K562 (cell line): ENCODE results near the gene CPNE1. TPM values are rescaled to one million over a fixed set of nuclear protein-coding genes. Genes with fewer than 3 reads are reported as not detected.

ENCODE experiments used
- ARID2 ChIP-seq: fragments of 450-650 bp; IDR thresholded peaks from 2 replicates; pipeline ENCODE4 v1.6.1; 2017; ENCODE audit warnings: antibody characterized with exemption, mild to moderate bottlenecking
- ARNT ChIP-seq, 2 experiments: fragments of 450-650 bp; IDR thresholded peaks; 2 replicates each; pipeline ENCODE4 v1.6.1; 2016; ENCODE audit warnings: mild to moderate bottlenecking in 1 of 2
- E2F3 ChIP-seq: fragments of 250-450 bp; sonication (Bioruptor Pico); IDR thresholded peaks from 2 replicates; pipeline ENCODE4 v1.4.0; 2020; ENCODE audit warnings: mild to moderate bottlenecking
- FOXJ3 ChIP-seq: sonication (generic); formaldehyde crosslinking; IDR thresholded peaks from 2 replicates; pipeline ENCODE4 v1.4.0; 2020; ENCODE audit warnings: mild to moderate bottlenecking, missing genetic modification reagents
- GATA2 ChIP-seq: sonication (generic); formaldehyde crosslinking; IDR thresholded peaks from 2 replicates; pipeline ENCODE4 v1.4.0; 2020; ENCODE audit warnings: mild to moderate bottlenecking, missing genetic modification reagents
- HMGN3 ChIP-seq: IDR thresholded peaks from 2 replicates; pipeline ENCODE4 v1.6.1; 2011; ENCODE audit warnings: borderline replicate concordance, low read depth, mild to moderate bottlenecking, mixed read lengths, low read length; ENCODE audit not compliant: insufficient read length; ENCODE audit errors: extremely low read depth
- KAT7 ChIP-seq: sonication (generic); formaldehyde crosslinking; IDR thresholded peaks from 2 replicates; pipeline ENCODE4 v1.8.0; 2022; ENCODE audit warnings: missing genetic modification reagents, mild to moderate bottlenecking, borderline replicate concordance
- MTA3 ChIP-seq: fragments of 450-650 bp; formaldehyde crosslinking; IDR thresholded peaks from 2 replicates; pipeline ENCODE4 v1.6.1; 2017; ENCODE audit warnings: mild to moderate bottlenecking, borderline replicate concordance
- NR3C1 ChIP-seq: sonication (generic); formaldehyde crosslinking; IDR thresholded peaks from 2 replicates; pipeline ENCODE4 v1.8.1; 2022; ENCODE audit warnings: missing genetic modification reagents
- PRDM10 ChIP-seq: fragments of 450-650 bp; IDR thresholded peaks from 2 replicates; pipeline ENCODE4 v1.6.1; 2018; ENCODE audit not compliant: partially characterized antibody
- RFX1 ChIP-seq: fragments of 450-650 bp; IDR thresholded peaks from 2 replicates; pipeline ENCODE4 v1.6.1; 2016; ENCODE audit warnings: mild to moderate bottlenecking, moderate library complexity
- RFX5 ChIP-seq: IDR thresholded peaks from 2 replicates; pipeline ENCODE4 v1.6.1; 2011; ENCODE audit warnings: low read depth, mild to moderate bottlenecking, improper control_type of control experiment, low read length
- SAFB ChIP-seq: fragments of 200-400 bp; formaldehyde crosslinking; IDR thresholded peaks from 2 replicates; pipeline ENCODE4 v1.6.1; 2017; ENCODE audit warnings: low read depth, low read length, borderline replicate concordance
- ZBTB49 ChIP-seq: sonication (generic); formaldehyde crosslinking; IDR thresholded peaks from 2 replicates; pipeline ENCODE4 v1.8.0; 2022; ENCODE audit warnings: missing genetic modification reagents, mild to moderate bottlenecking, borderline replicate concordance
- ZFP91 ChIP-seq: sonication (generic); formaldehyde crosslinking; IDR thresholded peaks from 2 replicates; pipeline ENCODE4 v1.8.0; 2022; ENCODE audit warnings: mild to moderate bottlenecking, missing genetic modification reagents
- ZNF143 ChIP-seq: sonication (generic); formaldehyde crosslinking; IDR thresholded peaks from 2 replicates; pipeline ENCODE4 v1.9.0; 2022; ENCODE audit warnings: mild to moderate bottlenecking, missing genetic modification reagents
- ZNF311 ChIP-seq: fragments of 250-450 bp; sonication (Bioruptor Pico); IDR thresholded peaks from 2 replicates; pipeline ENCODE4 v1.4.0; 2020; ENCODE audit warnings: mild to moderate bottlenecking, moderate library complexity
- ZNF324 ChIP-seq: fragments of 250-450 bp; sonication (Bioruptor Pico); IDR thresholded peaks from 2 replicates; pipeline ENCODE4 v1.4.0; 2020; ENCODE audit warnings: mild to moderate bottlenecking
- polyA plus RNA-seq, 8 experiments: library from polyadenylated mRNA; depleted of rRNA in 4 of 8; stranded (reverse) in 5 of 8; unstranded in 3 of 8; fragments of >200 nt; fragmentation: Nextera tagmentation in 2 of 8; fragmentation: Illumina TruSeq in 1 of 8; extraction: Ambion mirVana in 2 of 8; extraction: Trizol in 1 of 8; gene quantifications; 2 replicates each; pipeline versions ENCODE4 v1.2.1 to v1.2.3, GENCODE V29; 2011 to 2014; ENCODE audit warnings: inconsistent platforms in 1 of 8, missing spikeins in 1 of 8
- total RNA-seq, 7 experiments: library from RNA; depleted of rRNA in 6 of 7; stranded (reverse); fragments of >200 nt in 6 of 7; fragmentation: Illumina TruSeq in 2 of 7; extraction: Trizol in 2 of 7; gene quantifications; 2 replicates each; pipeline versions ENCODE4 v1.2.1 to v1.2.3, GENCODE V29; 2011 to 2021; ENCODE audit warnings: low replicate concordance in 1 of 7
- TF ChIP-seq, protein P1 (sequence below): fragments of 450-650 bp; formaldehyde crosslinking; IDR thresholded peaks from 2 replicates; pipeline ENCODE4 v1.4.0; 2020; ENCODE audit warnings: mild to moderate bottlenecking

Gene CPNE1
- total and polyA plus RNA-seq, 9 of the 15 experiments (the other 6 are each of a cell fraction or from before 2014, with no cell fraction given) = 42.1 to 102 (median 56.0) TPM

GRCh38 chr20:35615667-35616464 is 48.8 kb downstream of the CPNE1 start, which contains the start of gene SPAG4 (continued):
- TF ChIP-seq ZBTB49 (CRISPR knock-in tag) (no peak), ARNT (IDR thresholded peaks at IDR 0.05) (no peak), MTA3 (peak; percentile 99), PRDM10 (peak; percentile 20), E2F3 (CRISPR knock-in tag) (peak; percentile 82), HMGN3 (peak; percentile 60), KAT7 (no peak), RFX5 (peak; percentile 46; the same call in 1 of the 2 replicates), GATA2 (CRISPR knock-in tag) (no peak), FOXJ3 (no peak), RFX1 (peak; percentile 87), ZFP91 (CRISPR knock-in tag) (0 out of 2 replicates have a peak, but pooled peaks have one; percentile 54), SAFB (peak; percentile 52; the same call in 1 of the 2 replicates), ZNF143 (CRISPR knock-in tag) (peak; percentile 32; the same call in 1 of the 2 replicates), ZNF324 (CRISPR knock-in tag) (no peak), ARID2 (no peak), ZNF311 (CRISPR knock-in tag) (peak; percentile 35; the same call in 1 of the 2 replicates), NR3C1 (CRISPR knock-in tag) (0 out of 2 replicates have a peak, but pooled peaks have one; percentile 73)
- TF ChIP-seq, protein P1, sequence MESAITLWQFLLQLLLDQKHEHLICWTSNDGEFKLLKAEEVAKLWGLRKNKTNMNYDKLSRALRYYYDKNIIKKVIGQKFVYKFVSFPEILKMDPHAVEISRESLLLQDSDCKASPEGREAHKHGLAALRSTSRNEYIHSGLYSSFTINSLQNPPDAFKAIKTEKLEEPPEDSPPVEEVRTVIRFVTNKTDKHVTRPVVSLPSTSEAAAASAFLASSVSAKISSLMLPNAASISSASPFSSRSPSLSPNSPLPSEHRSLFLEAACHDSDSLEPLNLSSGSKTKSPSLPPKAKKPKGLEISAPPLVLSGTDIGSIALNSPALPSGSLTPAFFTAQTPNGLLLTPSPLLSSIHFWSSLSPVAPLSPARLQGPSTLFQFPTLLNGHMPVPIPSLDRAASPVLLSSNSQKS (CRISPR knock-in tag) = no peak
